Activated naive CD8-positive, alpha-beta T cell treated with anti-CD3 and anti-CD28 coated beads, Interleukin-2, amount 50 U/mL, for 24 hours (primary cell): Measurements from ENCODE around the gene DUSP1.
A peak's percentile ranks its signal among the peaks of the same experiment; 100 is the strongest.

ENCODE experiments used
- ATAC-seq: fragments of 150-1000 bp; cut with Tn5 transposase; one replicate; pipeline ENCODE4 v1.10.0; 2021
- DNase-seq: peaks from one replicate; pipeline ENCODE4 v3.0.0; 2021
- H3K27ac Mint-ChIP-seq: one replicate; pipeline ENCODE4 v1.8.0; 2021; ENCODE audit warnings: mild to moderate bottlenecking, mixed read lengths
- H3K27me3 Mint-ChIP-seq: one replicate; pipeline ENCODE4 v1.8.0; 2021; ENCODE audit warnings: mixed read lengths
- H3K36me3 Mint-ChIP-seq: one replicate; pipeline ENCODE4 v1.8.0; 2021; ENCODE audit warnings: low read depth, mixed read lengths
- H3K4me1 Mint-ChIP-seq: one replicate; pipeline ENCODE4 v1.8.0; 2021; ENCODE audit warnings: mixed read lengths
- H3K4me3 Mint-ChIP-seq: one replicate; pipeline ENCODE4 v1.8.0; 2021; ENCODE audit warnings: mild to moderate bottlenecking, moderate library complexity, mixed read lengths
- H3K9me3 Mint-ChIP-seq: one replicate; pipeline ENCODE4 v1.8.0; 2021; ENCODE audit warnings: mixed read lengths

The DUSP1 gene

DNA sequence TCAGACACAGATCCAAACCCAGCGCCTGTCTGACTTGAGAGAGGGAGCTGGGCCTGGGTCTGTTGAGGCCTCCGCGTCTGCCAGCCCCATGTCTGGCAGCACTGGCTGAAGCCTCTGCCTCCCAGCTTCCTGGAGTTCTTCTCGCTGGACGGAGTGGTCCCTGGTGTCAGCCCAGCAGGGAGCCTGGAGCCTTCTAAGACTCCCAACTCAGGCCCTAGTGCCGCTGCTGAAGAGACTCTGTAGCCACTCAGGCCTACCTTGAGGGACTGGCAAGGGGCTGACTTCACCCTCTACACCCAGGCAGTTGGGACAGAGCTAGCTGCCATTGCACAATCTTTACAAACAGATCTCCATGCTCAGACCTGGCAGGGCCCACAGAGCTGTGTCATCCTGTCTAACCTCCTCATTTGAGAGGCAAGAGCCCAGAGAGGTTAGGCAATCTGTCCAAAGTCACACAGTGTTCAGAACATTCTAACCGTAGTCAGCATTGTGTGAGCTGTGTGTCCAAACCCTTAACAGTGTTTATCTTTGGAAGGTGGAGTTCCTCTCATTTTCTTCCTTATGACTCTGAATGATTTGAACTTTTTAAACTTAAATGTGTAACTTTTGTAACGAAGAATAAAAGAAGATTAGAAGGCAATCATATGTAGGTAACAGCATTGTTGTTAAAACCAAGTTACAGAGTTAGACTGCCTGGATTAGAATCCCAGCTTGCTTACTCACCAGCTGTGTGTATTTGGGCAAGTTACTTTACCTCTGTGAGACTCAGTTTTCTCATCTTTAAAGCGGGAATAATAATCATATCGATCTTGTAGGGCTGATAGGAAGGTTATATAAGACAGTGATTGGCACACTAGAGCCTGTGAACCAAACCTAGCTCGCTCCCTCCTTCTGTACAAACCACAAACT, 4.6 kb upstream of the DUSP1 start:
- ATAC-seq (no peak), DNase-seq (no peak)
- Mint-ChIP-seq H3K4me1 (peaks cover 61% of the 10 kb centered on the region), H3K36me3 (no peaks in the 10 kb centered on the region), H3K9me3 (no peaks in the 10 kb centered on the region), H3K4me3 (no peak overlapping the region), H3K27ac (no peak overlapping the region), H3K27me3 (no peaks in the 10 kb centered on the region)

DNA sequence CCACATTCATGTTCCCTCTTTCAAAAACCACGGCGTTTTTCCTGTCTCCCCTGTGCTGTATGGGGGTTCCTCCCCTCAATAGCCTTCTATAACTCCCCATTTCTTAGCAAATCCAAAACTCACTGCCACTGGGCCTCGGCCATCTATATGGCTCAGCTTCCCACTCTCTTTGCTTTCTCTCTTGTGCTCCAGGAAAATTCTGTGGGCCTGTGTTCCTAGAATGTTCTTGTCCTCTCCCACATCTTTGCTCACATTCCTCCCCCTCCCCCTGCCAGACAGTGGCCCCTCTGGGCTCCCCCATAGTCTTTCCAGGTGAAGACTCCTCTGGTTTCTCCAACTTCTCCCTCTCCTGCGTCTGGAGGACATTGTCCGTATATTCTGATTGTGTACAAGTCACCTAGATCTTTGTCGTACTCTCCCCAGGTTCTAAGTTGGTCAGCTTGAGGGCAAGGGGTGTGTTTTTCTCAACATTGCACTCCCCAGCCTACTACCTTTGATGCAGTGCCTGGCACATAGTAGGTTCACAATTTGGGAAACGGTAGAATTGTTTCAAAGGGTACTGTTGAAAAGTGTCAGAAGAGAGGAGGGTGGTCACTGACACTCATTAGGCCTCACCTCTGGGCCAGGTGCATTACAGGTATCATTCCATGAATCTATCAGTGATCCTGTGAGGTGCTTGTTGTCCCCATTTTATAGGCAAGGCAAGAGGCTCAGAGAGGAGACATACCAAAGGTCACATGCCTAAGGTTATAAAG, 3.7 kb upstream of the DUSP1 start:
- H3K4me3 Mint-ChIP-seq: no peak overlapping the region
- H3K4me1 Mint-ChIP-seq: peaks cover 66% of the 10 kb centered on the region
- peak overlapping the region; percentile 71 for H3K27ac Mint-ChIP-seq
- no peaks in the 10 kb centered on the region for H3K27me3 Mint-ChIP-seq
- DNase-seq: no peak
- ATAC-seq: no peak
- peaks cover 4% of the 10 kb centered on the region for H3K36me3 Mint-ChIP-seq
- H3K9me3 Mint-ChIP-seq: no peaks in the 10 kb centered on the region

DNA sequence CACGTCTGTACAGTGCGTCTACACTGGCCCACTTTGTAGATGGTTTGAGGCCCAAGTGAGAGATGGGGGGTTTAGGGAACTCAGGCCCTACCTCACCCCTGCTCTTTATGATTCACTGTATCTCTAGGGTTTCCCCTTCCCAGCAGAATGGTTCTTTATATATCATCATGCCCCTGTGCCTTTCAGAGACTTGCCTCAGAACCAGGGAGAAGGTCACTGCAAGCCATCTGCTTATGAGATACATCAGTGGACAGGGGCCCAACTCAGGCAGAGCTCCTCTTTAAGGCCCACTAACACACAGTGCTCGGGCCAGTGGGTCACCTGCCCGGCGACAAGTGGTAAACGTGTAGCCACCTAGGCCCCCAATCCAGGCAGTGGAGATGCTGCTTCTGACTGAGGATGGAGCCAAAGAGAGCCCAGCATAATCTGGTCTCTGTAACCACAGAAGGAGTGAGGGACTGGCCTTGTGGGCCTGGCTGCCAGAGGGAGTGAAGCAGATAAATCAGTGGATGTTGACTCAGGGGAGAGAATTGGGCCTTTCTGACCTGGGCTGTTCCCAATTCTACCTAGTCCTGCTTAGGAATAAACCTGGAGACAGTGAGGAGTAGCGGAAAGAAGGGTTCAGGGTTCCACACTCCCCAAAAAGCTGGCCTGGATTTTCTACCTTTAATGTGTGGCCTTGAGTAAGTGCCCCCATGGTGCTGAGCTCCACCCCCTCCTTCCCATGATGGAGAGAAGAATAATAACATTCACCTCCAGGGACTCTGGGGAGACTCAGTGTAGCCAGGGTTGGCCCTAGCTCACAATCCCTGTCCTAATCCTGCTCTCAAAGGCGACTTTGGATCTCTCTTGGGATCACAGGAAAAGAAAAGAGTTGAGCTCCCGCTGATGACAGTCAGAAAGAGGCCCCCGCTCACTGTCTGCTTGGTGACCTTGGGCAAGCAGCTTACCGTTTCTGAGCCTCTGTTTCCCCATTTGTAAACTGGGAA, 2.8 kb upstream of the DUSP1 start:
- H3K4me1 Mint-ChIP-seq: peaks cover 75% of the 10 kb centered on the region
- peak overlapping the region; percentile 57 for H3K4me3 Mint-ChIP-seq
- peak; percentile 43 for ATAC-seq
- H3K27me3 Mint-ChIP-seq: no peaks in the 10 kb centered on the region
- H3K27ac Mint-ChIP-seq: peak overlapping the region; percentile 78
- peaks cover 13% of the 10 kb centered on the region for H3K36me3 Mint-ChIP-seq
- no peak for DNase-seq
- H3K9me3 Mint-ChIP-seq: no peaks in the 10 kb centered on the region

DNA sequence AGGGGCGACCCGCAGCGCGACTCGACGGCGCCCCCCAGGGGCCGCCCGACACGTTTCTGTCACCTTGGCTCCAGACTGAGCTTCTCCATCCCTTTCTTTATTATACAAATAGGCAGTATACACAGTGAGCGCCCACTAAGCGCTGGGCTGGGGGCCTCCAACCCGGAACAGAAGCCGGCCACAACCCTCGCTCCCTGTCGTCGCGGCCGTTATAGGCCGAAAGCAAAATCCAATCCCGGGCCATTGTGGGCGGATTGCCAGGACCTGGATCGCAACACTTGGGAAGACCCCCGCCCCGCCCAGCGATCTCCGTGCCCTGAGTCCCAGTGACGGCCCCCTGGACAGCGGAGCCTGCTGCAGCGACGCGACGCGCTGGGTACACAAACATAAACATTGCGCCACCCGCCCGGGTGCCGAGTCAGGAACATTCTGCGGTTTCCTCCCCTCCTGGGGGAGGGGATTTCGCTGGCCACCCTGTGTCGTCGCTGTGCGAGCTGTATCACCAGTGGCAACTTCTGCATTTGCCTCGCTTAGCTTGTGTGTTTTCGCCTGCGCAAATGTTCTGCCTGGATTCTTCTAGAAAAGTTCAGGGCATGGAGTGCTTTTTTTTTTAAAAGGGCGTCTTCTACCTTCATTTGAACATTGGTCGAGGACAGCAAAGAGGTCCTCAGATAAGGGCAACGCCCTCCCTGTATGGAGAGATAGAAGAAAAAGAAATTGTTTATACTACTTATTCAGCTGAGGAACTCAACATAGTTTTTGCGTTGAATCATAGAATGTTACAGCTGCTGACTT, 1.3 kb upstream of the DUSP1 start:
- Mint-ChIP-seq H3K4me1 (peaks cover 69% of the 10 kb centered on the region), H3K36me3 (peaks cover 27% of the 10 kb centered on the region), H3K9me3 (no peaks in the 10 kb centered on the region), H3K27ac (peak overlapping the region; percentile 93), H3K27me3 (no peaks in the 10 kb centered on the region), H3K4me3 (peak overlapping the region; percentile 85)
- DNase-seq: peak; percentile 82
- ATAC-seq: peak; percentile 41

DNA sequence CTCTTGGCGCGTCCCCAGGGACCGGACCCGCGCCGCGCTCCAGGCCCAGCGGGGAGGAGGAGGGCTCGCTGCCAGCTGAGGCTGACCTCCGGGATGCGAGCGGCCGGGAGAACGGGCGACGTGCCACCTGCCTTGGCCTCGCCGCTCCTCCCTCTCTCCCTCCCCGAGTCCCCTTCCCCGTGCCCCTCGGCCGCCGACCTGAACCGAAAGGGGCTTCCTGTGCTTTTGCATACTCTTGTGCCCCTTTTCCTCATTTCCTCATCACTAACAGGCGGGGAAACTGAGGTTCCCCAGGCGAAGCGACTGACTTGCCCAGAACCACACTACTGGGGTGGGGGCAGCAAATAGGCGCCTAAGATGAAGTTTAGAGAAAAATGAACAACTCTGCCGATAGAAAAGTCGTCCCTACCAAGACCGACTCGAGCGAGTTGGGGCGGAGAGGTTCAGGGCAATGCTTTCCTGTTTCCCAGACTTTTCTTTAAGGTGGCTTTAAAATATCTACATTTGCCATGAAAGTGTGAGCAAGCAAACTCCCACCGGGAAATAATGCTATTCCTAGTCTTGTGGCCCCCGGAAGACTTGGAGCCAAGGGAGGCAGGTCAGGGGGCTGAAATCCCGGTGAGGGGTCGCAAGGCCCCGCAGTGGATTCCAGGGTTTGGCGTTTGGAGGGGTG, 580 bp upstream of the DUSP1 start:
- Mint-ChIP-seq H3K4me1 (peaks cover 65% of the 10 kb centered on the region), H3K27me3 (no peaks in the 10 kb centered on the region), H3K9me3 (no peaks in the 10 kb centered on the region), H3K27ac (peak overlapping the region; percentile 93), H3K4me3 (peak overlapping the region; percentile 85), H3K36me3 (peaks cover 27% of the 10 kb centered on the region)
- ATAC-seq (peak; percentile 1), DNase-seq (no peak)

DNA sequence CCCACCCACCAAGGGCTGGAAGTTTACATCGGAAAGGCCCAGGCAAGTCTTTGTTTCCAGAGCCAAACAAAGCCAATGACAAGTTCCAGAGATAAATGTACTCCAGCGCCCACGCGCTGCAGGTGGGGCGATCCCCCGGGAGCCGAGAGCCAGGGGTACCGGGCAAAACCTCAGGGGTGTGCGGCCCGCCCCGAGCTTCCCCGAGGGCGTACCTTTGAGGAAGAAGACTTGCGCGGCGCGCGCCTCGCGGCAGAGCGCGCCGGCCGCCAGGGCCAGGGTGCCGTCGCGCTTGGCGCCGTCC, 671 bp downstream of the DUSP1 start:
- H3K27ac Mint-ChIP-seq: peak overlapping the region; percentile 80
- no peaks in the 10 kb centered on the region for H3K9me3 Mint-ChIP-seq
- DNase-seq (no peak), ATAC-seq (no peak)
- H3K4me3 Mint-ChIP-seq: peak overlapping the region; percentile 85
- peaks cover 27% of the 10 kb centered on the region for H3K36me3 Mint-ChIP-seq
- peaks cover 69% of the 10 kb centered on the region for H3K4me1 Mint-ChIP-seq
- H3K27me3 Mint-ChIP-seq: no peaks in the 10 kb centered on the region

DNA sequence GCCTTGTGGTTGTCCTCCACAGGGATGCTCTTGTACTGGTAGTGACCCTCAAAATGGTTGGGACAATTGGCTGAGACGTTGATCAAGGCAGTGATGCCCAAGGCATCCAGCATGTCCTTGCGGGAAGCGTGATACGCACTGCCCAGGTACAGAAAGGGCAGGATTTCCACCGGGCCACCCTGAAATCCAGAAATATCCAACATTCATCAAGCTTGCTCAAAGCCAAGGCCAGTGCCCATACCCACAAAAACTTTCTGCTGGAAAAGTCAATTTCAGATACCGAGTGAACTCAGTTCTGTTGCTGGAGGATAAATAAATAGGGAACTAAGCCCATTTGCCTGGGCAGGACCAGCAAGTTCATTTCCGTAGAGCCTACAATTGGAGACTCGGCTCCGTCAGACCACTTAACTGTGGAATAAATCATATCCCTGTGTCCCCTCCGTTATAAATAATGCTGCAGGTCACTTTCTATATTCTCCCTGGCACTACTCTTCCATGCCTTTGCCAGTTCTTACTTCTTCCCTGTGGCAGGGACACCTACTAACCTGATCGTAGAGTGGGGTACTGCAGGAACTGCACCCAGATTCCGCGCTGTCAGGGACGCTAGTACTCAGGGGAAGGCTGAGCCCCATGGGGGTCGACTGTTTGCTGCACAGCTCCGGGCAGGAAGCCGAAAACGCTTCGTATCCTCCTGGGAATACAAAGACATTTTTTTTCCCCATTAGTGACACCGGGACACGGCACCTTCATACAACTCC, 1.2 kb downstream of the DUSP1 start:
- Mint-ChIP-seq H3K27ac (peak overlapping the region; percentile 80), H3K4me3 (peak overlapping the region; percentile 85), H3K4me1 (peaks cover 71% of the 10 kb centered on the region), H3K36me3 (peaks cover 27% of the 10 kb centered on the region), H3K9me3 (no peaks in the 10 kb centered on the region), H3K27me3 (no peaks in the 10 kb centered on the region)
- ATAC-seq (no peak), DNase-seq (no peak)

DNA sequence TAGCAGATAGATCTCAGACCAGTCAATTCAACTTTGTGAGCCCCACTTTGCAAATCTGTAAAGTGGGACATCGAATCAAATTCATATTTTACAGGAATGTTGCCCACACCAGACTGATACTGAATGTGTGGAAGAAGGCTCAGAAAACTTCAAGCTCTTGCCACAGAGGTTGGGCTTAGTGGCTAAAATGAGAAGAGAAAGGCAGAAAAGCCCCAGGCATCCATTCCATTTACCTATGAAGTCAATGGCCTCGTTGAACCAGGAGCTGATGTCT, 1.7 kb downstream of the DUSP1 start:
- ATAC-seq: no peak
- Mint-ChIP-seq H3K27me3 (no peaks in the 10 kb centered on the region), H3K4me1 (peaks cover 70% of the 10 kb centered on the region), H3K9me3 (no peaks in the 10 kb centered on the region), H3K36me3 (peaks cover 27% of the 10 kb centered on the region), H3K4me3 (peak overlapping the region; percentile 85), H3K27ac (peak overlapping the region; percentile 69)
- DNase-seq: no peak

DNA sequence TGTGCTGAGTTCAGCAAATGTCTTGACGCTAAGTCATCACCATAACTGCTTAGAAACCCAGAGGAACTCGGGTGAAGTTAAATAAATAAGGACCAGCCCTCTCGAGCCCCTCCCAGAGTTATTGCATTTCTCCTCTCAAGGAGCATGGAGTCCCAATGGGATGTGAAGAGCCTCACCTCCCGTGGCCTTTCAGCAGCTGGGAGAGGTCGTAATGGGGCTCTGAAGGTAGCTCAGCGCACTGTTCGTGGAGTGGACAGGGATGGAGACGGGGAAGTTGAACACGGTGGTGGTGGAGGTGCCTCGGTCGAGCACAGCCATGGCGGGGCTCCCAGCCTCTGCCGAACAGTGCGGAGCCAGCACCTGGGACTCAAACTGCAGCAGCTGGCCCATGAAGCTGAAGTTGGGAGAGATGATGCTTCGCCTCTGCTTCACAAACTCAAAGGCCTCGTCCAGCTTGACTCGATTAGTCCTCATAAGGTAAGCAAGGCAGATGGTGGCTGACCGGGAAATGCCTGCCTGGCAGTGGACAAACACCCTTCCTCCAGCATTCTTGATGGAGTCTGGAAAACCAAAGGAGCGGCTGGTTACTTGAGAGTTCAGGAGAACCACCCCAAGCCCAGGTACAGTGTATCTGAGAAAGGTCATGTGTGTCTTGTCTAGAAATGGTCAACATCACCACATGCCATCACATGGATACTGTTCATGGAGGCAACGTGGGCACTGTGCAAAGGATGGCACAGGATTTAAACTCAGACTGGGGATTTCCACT, 2.2 kb downstream of the DUSP1 start:
- Mint-ChIP-seq H3K4me1 (peaks cover 67% of the 10 kb centered on the region), H3K9me3 (no peaks in the 10 kb centered on the region), H3K27ac (no peak overlapping the region), H3K36me3 (peaks cover 27% of the 10 kb centered on the region), H3K4me3 (peak overlapping the region; percentile 85), H3K27me3 (no peaks in the 10 kb centered on the region)
- DNase-seq (no peak), ATAC-seq (no peak)

DNA sequence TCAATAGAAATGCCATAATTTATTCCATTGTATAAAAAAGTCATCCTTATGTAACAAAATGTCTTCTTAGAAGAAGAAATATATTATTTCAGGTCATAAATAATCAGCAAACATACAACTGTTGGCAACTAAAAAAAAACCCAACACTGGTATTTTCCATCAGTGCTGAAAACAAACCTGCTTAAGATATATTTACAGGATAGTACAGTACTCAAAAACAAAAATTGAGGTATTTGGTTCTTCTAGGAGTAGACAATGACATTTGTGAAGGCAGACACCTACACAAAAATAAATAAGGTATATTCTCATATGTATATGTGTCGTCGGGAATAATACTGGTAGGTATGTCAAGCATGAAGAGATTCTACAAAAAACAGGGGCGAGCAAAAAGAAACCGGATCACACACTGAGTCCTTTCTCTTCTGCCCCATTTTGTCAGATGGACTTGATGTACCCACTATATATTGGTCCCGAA, 2.9 kb downstream of the DUSP1 start:
- H3K27me3 Mint-ChIP-seq: no peaks in the 10 kb centered on the region
- H3K36me3 Mint-ChIP-seq: peaks cover 27% of the 10 kb centered on the region
- no peaks in the 10 kb centered on the region for H3K9me3 Mint-ChIP-seq
- H3K4me1 Mint-ChIP-seq: peaks cover 61% of the 10 kb centered on the region
- DNase-seq (no peak), ATAC-seq (no peak)
- no peak overlapping the region for H3K4me3 Mint-ChIP-seq
- no peak overlapping the region for H3K27ac Mint-ChIP-seq

DNA sequence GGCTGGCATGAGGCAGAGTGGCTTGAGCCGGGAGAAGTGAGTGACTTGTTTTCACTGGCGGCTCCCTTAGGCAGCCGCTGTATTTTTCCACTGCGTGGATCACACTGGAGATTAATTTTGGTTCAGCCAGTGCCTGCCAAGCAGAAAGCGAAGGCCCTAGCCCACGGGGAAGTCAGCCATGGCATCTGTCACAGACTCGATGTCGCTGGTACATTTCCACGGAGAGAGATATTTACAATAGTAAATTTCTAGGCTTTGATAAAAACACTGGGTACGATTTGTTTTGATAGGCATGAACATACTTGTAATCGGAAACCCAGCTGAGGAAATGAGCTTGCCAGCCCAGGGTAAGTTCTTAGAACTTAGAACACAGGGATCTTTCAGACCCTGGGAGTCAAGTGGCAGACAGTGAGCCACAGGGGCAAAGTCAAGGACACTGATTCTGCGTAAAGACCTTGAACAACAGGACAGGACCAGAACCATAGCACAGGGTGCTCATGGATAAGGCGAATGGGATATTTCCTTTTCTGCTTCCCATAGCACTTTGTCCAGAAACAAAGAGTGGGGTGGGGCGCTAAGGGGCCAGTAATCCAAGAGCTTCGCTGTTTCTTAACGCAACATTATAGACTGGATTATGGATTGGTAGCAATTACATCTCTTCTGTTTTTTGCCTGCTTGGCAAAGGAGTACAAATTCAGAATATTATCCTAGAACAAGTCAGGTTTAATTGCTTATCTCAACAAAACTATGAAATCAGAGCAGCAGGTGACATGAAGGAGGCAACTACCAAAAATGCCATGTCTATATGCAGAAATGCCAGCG, 4.5 kb downstream of the DUSP1 start:
- Mint-ChIP-seq H3K4me1 (peaks cover 47% of the 10 kb centered on the region), H3K27me3 (no peaks in the 10 kb centered on the region), H3K9me3 (no peaks in the 10 kb centered on the region), H3K36me3 (peaks cover 27% of the 10 kb centered on the region), H3K27ac (peak overlapping the region; percentile 90), H3K4me3 (no peak overlapping the region)
- DNase-seq (no peak), ATAC-seq (no peak)
